ENCODE results near the gene RAPGEF6.
"Not testable (repeated sequence)": the region's sequence is repeated elsewhere in the genome, so short reads cannot be mapped to it uniquely, and the experiment has no call there.

Gene RAPGEF6

DNA sequence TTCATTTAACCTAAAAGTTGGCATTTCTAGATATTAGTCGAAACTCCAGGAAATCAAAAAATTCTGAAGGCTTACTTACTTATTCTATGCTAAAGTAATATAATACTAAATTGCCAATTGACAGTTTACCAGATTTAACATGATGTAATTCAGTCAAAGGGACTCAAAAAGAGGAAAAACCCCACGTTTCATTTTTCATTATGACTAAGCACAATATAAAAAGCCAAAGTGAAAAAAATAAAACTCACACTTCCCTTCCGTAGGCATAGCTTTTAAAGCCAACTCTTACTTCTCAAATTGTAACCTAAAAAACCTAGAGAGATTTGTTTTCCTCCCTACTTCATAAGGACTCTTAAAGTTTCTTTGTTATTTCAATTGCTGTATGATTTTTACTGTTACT lies 146.6 kb downstream of the RAPGEF6 start:
- no peak for ATAC-seq
- TF ChIP-seq OSR1 (CRISPR knock-in tag; IDR thresholded peaks at IDR 0.05) (no peak), ISL1 (CRISPR knock-in tag; IDR thresholded peaks at IDR 0.05) (no peak), BACH2 (CRISPR knock-in tag; IDR thresholded peaks at IDR 0.05; ENCODE audit: borderline replicate concordance) (no peak), GLIS3 (CRISPR knock-in tag; IDR thresholded peaks at IDR 0.05) (no peak)
- TF ChIP-seq, protein P1, sequence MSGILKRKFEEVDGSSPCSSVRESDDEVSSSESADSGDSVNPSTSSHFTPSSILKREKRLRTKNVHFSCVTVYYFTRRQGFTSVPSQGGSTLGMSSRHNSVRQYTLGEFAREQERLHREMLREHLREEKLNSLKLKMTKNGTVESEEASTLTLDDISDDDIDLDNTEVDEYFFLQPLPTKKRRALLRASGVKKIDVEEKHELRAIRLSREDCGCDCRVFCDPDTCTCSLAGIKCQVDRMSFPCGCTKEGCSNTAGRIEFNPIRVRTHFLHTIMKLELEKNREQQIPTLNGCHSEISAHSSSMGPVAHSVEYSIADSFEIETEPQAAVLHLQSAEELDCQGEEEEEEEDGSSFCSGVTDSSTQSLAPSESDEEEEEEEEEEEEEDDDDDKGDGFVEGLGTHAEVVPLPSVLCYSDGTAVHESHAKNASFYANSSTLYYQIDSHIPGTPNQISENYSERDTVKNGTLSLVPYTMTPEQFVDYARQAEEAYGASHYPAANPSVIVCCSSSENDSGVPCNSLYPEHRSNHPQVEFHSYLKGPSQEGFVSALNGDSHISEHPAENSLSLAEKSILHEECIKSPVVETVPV (CRISPR knock-in tag; IDR thresholded peaks at IDR 0.05): no peak
- TF ChIP-seq, protein P2, sequence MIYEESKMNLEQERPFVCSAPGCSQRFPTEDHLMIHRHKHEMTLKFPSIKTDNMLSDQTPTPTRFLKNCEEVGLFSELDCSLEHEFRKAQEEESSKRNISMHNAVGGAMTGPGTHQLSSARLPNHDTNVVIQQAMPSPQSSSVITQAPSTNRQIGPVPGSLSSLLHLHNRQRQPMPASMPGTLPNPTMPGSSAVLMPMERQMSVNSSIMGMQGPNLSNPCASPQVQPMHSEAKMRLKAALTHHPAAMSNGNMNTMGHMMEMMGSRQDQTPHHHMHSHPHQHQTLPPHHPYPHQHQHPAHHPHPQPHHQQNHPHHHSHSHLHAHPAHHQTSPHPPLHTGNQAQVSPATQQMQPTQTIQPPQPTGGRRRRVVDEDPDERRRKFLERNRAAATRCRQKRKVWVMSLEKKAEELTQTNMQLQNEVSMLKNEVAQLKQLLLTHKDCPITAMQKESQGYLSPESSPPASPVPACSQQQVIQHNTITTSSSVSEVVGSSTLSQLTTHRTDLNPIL (CRISPR knock-in tag; IDR thresholded peaks at IDR 0.05; ENCODE audit: low read depth): no peak
- TF ChIP-seq, protein P3, sequence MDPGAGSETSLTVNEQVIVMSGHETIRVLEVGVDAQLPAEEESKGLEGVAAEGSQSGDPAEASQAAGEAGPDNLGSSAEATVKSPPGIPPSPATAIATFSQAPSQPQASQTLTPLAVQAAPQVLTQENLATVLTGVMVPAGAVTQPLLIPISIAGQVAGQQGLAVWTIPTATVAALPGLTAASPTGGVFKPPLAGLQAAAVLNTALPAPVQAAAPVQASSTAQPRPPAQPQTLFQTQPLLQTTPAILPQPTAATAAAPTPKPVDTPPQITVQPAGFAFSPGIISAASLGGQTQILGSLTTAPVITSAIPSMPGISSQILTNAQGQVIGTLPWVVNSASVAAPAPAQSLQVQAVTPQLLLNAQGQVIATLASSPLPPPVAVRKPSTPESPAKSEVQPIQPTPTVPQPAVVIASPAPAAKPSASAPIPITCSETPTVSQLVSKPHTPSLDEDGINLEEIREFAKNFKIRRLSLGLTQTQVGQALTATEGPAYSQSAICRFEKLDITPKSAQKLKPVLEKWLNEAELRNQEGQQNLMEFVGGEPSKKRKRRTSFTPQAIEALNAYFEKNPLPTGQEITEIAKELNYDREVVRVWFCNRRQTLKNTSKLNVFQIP (CRISPR knock-in tag; IDR thresholded peaks at IDR 0.05; ENCODE audit: borderline replicate concordance, low read depth): no peak
- TF ChIP-seq, protein P4, sequence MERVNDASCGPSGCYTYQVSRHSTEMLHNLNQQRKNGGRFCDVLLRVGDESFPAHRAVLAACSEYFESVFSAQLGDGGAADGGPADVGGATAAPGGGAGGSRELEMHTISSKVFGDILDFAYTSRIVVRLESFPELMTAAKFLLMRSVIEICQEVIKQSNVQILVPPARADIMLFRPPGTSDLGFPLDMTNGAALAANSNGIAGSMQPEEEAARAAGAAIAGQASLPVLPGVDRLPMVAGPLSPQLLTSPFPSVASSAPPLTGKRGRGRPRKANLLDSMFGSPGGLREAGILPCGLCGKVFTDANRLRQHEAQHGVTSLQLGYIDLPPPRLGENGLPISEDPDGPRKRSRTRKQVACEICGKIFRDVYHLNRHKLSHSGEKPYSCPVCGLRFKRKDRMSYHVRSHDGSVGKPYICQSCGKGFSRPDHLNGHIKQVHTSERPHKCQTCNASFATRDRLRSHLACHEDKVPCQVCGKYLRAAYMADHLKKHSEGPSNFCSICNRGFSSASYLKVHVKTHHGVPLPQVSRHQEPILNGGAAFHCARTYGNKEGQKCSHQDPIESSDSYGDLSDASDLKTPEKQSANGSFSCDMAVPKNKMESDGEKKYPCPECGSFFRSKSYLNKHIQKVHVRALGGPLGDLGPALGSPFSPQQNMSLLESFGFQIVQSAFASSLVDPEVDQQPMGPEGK (CRISPR knock-in tag; IDR thresholded peaks at IDR 0.05; ENCODE audit: borderline replicate concordance): no peak

DNA sequence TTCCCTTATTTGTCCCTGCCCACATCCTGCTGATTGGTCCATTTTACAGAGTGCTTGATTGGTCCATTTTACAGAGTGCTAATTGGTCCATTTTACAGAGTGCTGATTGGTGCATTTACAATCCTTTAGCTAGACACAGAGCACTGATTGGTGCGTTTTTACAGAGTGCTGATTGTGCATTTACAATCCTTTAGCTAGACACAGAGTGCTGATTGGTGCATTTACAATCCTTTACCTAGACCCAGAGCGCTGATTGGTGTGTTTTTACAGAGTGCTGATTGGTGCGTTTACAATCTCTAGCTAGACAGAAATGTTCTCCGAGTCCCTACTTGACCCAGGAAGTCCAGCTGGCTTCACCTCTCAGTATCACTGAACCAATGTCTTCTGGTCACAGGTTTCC lies 147.7 kb downstream of the RAPGEF6 start:
- not testable (repeated sequence) for ATAC-seq

DNA sequence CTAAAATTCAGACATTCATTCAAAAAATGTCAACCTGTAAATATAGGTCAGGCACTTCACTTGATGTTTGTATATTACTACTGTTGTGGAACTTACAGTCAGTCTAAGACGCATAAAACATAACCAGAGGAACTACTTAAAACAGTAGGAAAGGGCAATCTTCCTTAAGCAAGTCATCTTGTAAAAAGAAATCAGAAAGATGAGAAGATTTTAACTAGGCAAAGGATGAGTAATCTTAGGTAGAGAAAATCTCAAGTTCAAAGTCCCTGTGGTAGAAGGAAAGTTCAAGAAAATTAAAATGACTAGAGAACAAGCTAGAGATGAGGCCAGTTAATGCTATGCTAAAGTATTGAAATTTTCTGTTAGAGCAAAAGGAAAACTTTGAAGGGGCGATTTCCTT lies 152.4 kb downstream of the RAPGEF6 start:
- TF ChIP-seq CSDC2 (CRISPR knock-in tag; IDR thresholded peaks at IDR 0.05) (no peak), ESRRG (CRISPR knock-in tag; IDR thresholded peaks at IDR 0.05) (no peak), ISL1 (CRISPR knock-in tag; IDR thresholded peaks at IDR 0.05) (no peak), ZFP30 (CRISPR knock-in tag; IDR thresholded peaks at IDR 0.05) (no peak)
- TF ChIP-seq, protein P5, sequence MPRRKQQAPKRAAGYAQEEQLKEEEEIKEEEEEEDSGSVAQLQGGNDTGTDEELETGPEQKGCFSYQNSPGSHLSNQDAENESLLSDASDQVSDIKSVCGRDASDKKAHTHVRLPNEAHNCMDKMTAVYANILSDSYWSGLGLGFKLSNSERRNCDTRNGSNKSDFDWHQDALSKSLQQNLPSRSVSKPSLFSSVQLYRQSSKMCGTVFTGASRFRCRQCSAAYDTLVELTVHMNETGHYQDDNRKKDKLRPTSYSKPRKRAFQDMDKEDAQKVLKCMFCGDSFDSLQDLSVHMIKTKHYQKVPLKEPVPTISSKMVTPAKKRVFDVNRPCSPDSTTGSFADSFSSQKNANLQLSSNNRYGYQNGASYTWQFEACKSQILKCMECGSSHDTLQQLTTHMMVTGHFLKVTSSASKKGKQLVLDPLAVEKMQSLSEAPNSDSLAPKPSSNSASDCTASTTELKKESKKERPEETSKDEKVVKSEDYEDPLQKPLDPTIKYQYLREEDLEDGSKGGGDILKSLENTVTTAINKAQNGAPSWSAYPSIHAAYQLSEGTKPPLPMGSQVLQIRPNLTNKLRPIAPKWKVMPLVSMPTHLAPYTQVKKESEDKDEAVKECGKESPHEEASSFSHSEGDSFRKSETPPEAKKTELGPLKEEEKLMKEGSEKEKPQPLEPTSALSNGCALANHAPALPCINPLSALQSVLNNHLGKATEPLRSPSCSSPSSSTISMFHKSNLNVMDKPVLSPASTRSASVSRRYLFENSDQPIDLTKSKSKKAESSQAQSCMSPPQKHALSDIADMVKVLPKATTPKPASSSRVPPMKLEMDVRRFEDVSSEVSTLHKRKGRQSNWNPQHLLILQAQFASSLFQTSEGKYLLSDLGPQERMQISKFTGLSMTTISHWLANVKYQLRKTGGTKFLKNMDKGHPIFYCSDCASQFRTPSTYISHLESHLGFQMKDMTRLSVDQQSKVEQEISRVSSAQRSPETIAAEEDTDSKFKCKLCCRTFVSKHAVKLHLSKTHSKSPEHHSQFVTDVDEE (CRISPR knock-in tag; IDR thresholded peaks at IDR 0.05): no peak
- TF ChIP-seq, protein P4 (CRISPR knock-in tag; IDR thresholded peaks at IDR 0.05; ENCODE audit: borderline replicate concordance): no peak
- ATAC-seq: no peak

DNA sequence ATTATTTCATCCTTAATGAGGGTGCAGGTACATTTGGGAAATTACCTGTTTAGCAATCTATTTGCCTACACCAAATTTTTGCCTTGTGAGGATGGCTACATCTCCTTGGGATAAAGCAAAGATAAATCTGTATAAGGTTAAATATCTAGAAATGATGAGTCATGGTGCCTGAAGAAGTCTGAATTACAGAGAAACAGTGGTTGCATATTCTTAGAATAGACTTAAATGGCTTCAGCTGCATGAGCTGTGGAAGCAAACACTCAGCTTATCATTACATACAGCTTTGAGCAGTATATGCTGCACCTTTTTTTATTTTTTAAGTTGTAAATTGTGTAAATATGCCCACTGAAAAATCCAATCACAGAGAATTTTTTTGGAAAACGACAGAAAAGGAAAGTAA lies 153.5 kb downstream of the RAPGEF6 start:
- TF ChIP-seq ZNF70 (CRISPR knock-in tag; IDR thresholded peaks at IDR 0.05) (no peak), GLIS3 (CRISPR knock-in tag; IDR thresholded peaks at IDR 0.05) (no peak), ARNTL (CRISPR knock-in tag; IDR thresholded peaks at IDR 0.05; ENCODE audit: borderline replicate concordance, low read depth) (no peak), ESRRG (CRISPR knock-in tag; IDR thresholded peaks at IDR 0.05) (no peak), ZC3H10 (CRISPR knock-in tag; IDR thresholded peaks at IDR 0.05) (no peak), RARB (CRISPR knock-in tag; IDR thresholded peaks at IDR 0.05) (no peak), BACH2 (CRISPR knock-in tag; IDR thresholded peaks at IDR 0.05; ENCODE audit: borderline replicate concordance) (no peak), ZFP3 (CRISPR knock-in tag; IDR thresholded peaks at IDR 0.05) (no peak), CSDC2 (CRISPR knock-in tag; IDR thresholded peaks at IDR 0.05) (no peak), ZFP30 (CRISPR knock-in tag; IDR thresholded peaks at IDR 0.05) (no peak), OSR1 (CRISPR knock-in tag; IDR thresholded peaks at IDR 0.05) (no peak)
- TF ChIP-seq, protein P3 (CRISPR knock-in tag; IDR thresholded peaks at IDR 0.05; ENCODE audit: borderline replicate concordance, low read depth): no peak
- TF ChIP-seq, protein P5 (CRISPR knock-in tag; IDR thresholded peaks at IDR 0.05): no peak
- ATAC-seq: peak; percentile 40; the same call in 1 of the 3 replicates
